ENCODE data around the gene HIC2.
"Not testable (repeated sequence)": the region's sequence is repeated elsewhere in the genome, so short reads cannot be mapped to it uniquely, and the experiment has no call there.

- not testable (repeated sequence) for TF ChIP-seq ZNF445 (CRISPR knock-in tag; IDR thresholded peaks at IDR 0.05; ENCODE audit: low read depth); RFX5 (IDR thresholded peaks at IDR 0.05; ENCODE audit: low read depth, low read length); HIVEP1 (CRISPR knock-in tag; IDR thresholded peaks at IDR 0.05); CTCF (IDR thresholded peaks at IDR 0.05 in 2 of 3, conservative IDR thresholded peaks at IDR 0.05 in 1 of 3; ENCODE audit: insufficient read depth in 2 of 3, low read depth in 1 of 3, low read length in 3 of 3); PRMT5 (CRISPR knock-in tag; IDR thresholded peaks at IDR 0.05); ZNF146 (CRISPR knock-in tag; IDR thresholded peaks at IDR 0.05; ENCODE audit: unreplicated experiment); NR2F6 (CRISPR knock-in tag; IDR thresholded peaks at IDR 0.05); ETV6 (IDR thresholded peaks at IDR 0.05; ENCODE audit: borderline replicate concordance in 1 of 2, low read depth in 2 of 2, low read length in 1 of 2); ETV6 (CRISPR knock-in tag; IDR thresholded peaks at IDR 0.05; ENCODE audit: borderline replicate concordance); HINFP (tag; conservative IDR thresholded peaks at IDR 0.05; ENCODE audit: low read depth); RCOR1 (IDR thresholded peaks at IDR 0.05; ENCODE audit: borderline replicate concordance in 1 of 2, low read depth in 2 of 2, low read length in 2 of 2); ZNF347 (CRISPR knock-in tag; IDR thresholded peaks at IDR 0.05; ENCODE audit: low read depth)
These were observed 48.4 kb upstream of the HIC2 start for GRCh38 chr22:21368603-21369310.

All from K562 (cell line).